ENCODE data around the gene OR2W1.

Gene OR2W1

GRCh38 chr6:28996844-28997510 lies 48.0 kb downstream of the OR2W1 start:
- DNase-seq (ENCODE audit: low read depth), result peak; percentile 73

GRCh38 chr6:28995093-28995650 lies 49.8 kb downstream of the OR2W1 start:
- DNase-seq (ENCODE audit: low read depth), result no peak
